MCF 10A (cell line): ENCODE results near the gene NECTIN1. TPM values are rescaled to one million over a fixed set of nuclear protein-coding genes. Genes with fewer than 3 reads are reported as not detected.

Source experiments
- Bru-seq: library from RNA; stranded (reverse); fragments of 400-500 nt; gene quantifications from one replicate; lab custom pipeline; 2021; lab: Mats Ljungman, UMichigan
- BruChase-seq, 2 experiments: library from RNA; stranded (reverse); fragments of 400-500 nt; gene quantifications; one replicate each; lab custom pipeline; 2021; lab: Mats Ljungman, UMichigan
- BruUV-seq: library from RNA; stranded (reverse); fragments of 400-500 nt; replicated peaks from 2 replicates; lab custom pipeline; 2021; lab: Mats Ljungman, UMichigan
- CTCF ChIA-PET: fragments of 300-600 bp; sonication (Branson Sonifier 250); formaldehyde crosslinking; extraction: SDS; loops from one replicate; lab custom pipeline; 2021; ENCODE audit warnings: antibody characterized with exemption, inconsistent platforms; lab: Yijun Ruan, JAX
- POLR2A ChIA-PET: fragments of 300-600, 350-650 bp; sonication (Branson Sonifier 250); formaldehyde crosslinking; extraction: SDS; loops from one replicate; lab custom pipeline; 2020; ENCODE audit warnings: antibody characterized with exemption, inconsistent platforms; lab: Yijun Ruan, JAX
- DNase-seq: peaks from one replicate; pipeline ENCODE4 v3.0.0-alpha.2; 2018; ENCODE audit not compliant: unreplicated experiment
- H3K27ac Mint-ChIP-seq: one replicate; pipeline ENCODE4 v1.8.0; 2022; ENCODE audit warnings: mild to moderate bottlenecking, low read depth, mixed read lengths; ENCODE audit not compliant: unreplicated experiment
- H3K27me3 Mint-ChIP-seq: one replicate; pipeline ENCODE4 v1.8.0; 2022; ENCODE audit warnings: mixed read lengths; ENCODE audit not compliant: insufficient read depth, unreplicated experiment
- H3K36me3 Mint-ChIP-seq: one replicate; pipeline ENCODE4 v1.8.0; 2022; ENCODE audit warnings: mild to moderate bottlenecking, moderate library complexity, mixed read lengths; ENCODE audit not compliant: insufficient read depth, unreplicated experiment
- H3K4me1 Mint-ChIP-seq: one replicate; pipeline ENCODE4 v1.8.0; 2022; ENCODE audit warnings: mixed read lengths; ENCODE audit not compliant: insufficient read depth, unreplicated experiment
- H3K4me3 Mint-ChIP-seq: one replicate; pipeline ENCODE4 v1.8.0; 2022; ENCODE audit warnings: mild to moderate bottlenecking, moderate library complexity, mixed read lengths; ENCODE audit not compliant: unreplicated experiment
- H3K9me3 Mint-ChIP-seq: one replicate; pipeline ENCODE4 v1.8.0; 2022; ENCODE audit warnings: mixed read lengths; ENCODE audit not compliant: unreplicated experiment
- CTCF ChIP-seq: fragments of 200-600 bp; IDR thresholded peaks from one replicate; pipeline ENCODE4 v1.8.0; 2022; ENCODE audit warnings: antibody characterized with exemption, mild to moderate bottlenecking; ENCODE audit not compliant: unreplicated experiment
- intact Hi-C: fragments of 100-400 bp; cut with micrococcal nuclease; formaldehyde crosslinking; loops from 2 replicates; pipeline ENCODE4 v1.14.1; 2022
- long read RNA-seq: library from polyadenylated mRNA; stranded (forward); transcript quantifications from one replicate; pipeline ENCODE4 v2.0.0, GENCODE V29; 2022
- total RNA-seq: library from RNA; stranded (reverse); gene quantifications from 2 replicates; pipeline ENCODE4 v1.2.3, GENCODE V29; 2022

Gene NECTIN1, protein sequence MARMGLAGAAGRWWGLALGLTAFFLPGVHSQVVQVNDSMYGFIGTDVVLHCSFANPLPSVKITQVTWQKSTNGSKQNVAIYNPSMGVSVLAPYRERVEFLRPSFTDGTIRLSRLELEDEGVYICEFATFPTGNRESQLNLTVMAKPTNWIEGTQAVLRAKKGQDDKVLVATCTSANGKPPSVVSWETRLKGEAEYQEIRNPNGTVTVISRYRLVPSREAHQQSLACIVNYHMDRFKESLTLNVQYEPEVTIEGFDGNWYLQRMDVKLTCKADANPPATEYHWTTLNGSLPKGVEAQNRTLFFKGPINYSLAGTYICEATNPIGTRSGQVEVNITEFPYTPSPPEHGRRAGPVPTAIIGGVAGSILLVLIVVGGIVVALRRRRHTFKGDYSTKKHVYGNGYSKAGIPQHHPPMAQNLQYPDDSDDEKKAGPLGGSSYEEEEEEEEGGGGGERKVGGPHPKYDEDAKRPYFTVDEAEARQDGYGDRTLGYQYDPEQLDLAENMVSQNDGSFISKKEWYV
- total RNA-seq, result 59.2 and 78.6 TPM in 2 replicates
- percentile 53 among the genes with signal in this experiment for Bru-seq, nascent RNA
- percentile 64 among the genes with signal in this experiment for BruChase-seq, experiment 1, labeled RNA remaining after a 6-hour chase
- BruChase-seq, experiment 2, labeled RNA remaining after a 2-hour chase, result percentile 51 among the genes with signal in this experiment
- long read RNA-seq, transcript NECTIN1-202 (6 exons, 1,059 nt), result major isoform, 7 of 70 reads
- long read RNA-seq, partial matches to known transcripts, result 4 of 70 reads
- long read RNA-seq, other reads (novel, unspliced or antisense), result 58 of 70 reads

DNA sequence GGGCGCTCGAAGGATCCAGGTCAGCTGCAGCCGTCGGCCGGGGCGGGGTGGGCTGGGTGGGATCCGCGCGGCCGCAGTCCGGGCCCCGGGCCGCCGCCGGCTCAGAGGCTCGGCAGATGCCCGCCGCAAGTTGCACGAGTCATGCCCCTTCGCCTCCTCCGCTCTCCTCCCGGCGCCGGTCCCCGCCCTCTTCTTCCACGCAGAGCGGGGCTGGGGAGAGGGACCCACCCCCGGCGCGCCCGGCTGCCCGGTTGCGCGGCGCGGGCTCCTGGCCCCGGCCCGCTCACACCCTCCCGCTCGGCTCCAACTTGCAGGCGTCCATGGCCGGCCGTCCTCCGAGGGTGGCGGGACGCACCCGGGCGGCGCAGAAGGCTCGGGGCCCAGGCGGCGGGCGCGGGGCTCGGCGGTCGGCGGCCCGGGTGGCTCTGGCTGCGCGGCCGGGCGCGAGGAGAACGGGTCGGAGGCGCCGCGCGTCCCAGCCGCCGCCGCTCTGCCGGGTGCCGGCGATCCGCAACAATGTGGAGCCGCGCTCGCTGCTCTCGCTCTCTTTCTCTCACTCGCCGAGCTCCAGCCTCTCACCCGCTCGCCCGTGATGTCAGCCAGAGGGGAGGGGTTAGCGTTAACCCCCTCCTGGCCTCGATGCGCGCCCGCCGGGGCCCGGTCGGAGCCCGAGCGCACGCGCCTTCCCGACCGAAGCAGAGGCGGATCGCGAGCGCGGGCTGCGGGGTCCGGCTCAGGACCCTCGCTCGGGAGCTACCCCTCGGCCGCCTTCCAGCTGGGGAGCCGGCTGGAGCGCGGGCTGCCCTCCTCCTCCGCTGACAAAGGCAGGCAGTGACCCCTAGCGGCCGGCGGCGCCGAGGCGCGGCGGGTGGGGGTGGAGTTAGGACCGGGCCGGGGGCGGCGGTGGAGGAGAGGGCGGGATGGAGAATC, at the start of gene NECTIN1:
TSS of gene NECTIN1 (minus strand) at position 550 of the 930 bp plus-strand sequence. CDS start 647 bp downstream, outside the sequence.
- BruUV-seq, result no TSS peak
- intact Hi-C loops, result loop anchor here (1.0 to 10.0 kb wide), 5 partner anchors 48 to 376 kb away; no protein-coding TSS in a partner anchor
- TF ChIP-seq CTCF, result peak; percentile 96
- no peaks in the 10 kb centered on the region for H3K27me3 Mint-ChIP-seq
- peak within 1 kb of the TSS; percentile 69 for H3K27ac Mint-ChIP-seq
- H3K36me3 Mint-ChIP-seq, result no peaks in the 10 kb centered on the region
- H3K4me3 Mint-ChIP-seq, result peak within 1 kb of the TSS; percentile 81
- ChIA-PET CTCF (interaction anchor here (0.5 to 6.2 kb wide), 50 partner anchors 8 to 500 kb away, joined by 3 to 56 read pairs (median 5); no protein-coding TSS in a partner anchor), POLR2A (interaction anchor here (0.6 to 6.5 kb wide), 27 partner anchors 26 to 407 kb away, joined by 3 to 61 read pairs (median 4); partner anchors contain the start of gene USP2)
- no peaks in the 10 kb centered on the region for H3K9me3 Mint-ChIP-seq
- peak; percentile 83 for DNase-seq
- peaks cover 16% of the 10 kb centered on the region for H3K4me1 Mint-ChIP-seq

DNA sequence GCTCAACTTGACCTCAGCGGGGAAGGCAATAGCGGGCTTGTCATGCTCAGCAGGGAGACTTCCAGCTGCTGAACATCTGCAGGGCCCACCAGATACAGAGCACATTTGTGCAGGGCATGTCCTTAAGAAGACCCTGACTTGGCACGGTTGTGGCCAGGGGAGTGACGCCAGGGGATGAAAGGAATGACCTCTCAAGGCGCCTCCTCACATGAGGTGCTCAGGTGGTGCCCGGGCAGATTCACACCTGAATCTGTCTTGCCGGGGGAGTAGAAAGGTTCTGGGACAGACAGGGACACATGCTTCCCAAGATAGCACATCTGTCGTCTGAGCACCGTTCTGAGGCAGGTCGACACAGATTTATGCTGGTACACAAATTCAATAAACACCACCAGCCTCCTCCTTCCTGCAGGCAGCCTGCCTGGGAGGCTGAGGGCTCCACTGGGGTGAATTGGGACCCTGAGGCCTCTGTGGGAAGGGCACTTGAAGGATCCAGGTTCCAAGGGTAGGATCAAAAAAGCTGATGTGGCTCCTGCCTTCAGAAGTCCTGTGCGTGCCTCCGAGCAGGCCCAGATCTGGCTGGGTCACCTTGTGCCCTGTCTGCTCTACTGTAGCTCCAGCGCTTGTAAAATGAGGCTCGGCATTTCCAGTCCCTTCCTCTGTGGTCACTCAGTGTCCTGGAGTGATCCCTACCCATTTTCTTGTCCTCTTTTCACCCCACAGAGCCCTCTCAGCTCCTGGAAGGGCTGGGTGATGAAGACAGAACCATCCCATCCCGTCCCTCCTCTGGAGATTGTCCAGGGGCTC, 49.6 kb upstream of the NECTIN1 start:
- POLR2A ChIA-PET, result no interaction called here
- intact Hi-C loops, result no loop called here
- no peak overlapping the region for H3K4me3 Mint-ChIP-seq
- H3K36me3 Mint-ChIP-seq, result no peaks in the 10 kb centered on the region
- H3K27me3 Mint-ChIP-seq, result peaks cover 59% of the 10 kb centered on the region
- CTCF ChIA-PET, result no interaction called here
- no peaks in the 10 kb centered on the region for H3K4me1 Mint-ChIP-seq
- no peak for TF ChIP-seq CTCF
- BruUV-seq, result no TSS peak
- no peak for DNase-seq
- H3K9me3 Mint-ChIP-seq, result no peaks in the 10 kb centered on the region
- no peak overlapping the region for H3K27ac Mint-ChIP-seq

DNA sequence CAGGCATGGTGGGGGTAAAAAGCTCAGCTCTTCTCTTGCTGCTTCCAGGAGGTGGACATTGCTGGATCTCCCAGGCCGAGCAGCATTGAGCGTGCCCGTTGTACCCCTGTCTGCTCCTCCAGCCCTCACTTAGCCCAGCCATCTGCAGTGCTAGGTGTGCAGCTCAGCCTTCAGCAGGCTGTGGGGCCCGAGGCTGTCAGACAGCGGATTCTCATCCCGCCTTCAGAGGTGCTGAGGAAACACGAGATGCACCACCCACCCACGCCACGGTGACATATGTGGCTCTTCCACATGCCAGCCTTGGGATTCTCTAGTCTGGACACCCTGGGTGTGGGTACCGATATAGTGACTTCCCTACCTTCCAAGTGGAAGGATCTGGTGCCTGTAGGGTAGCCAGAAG, 48.9 kb upstream of the NECTIN1 start:
- H3K9me3 Mint-ChIP-seq, result no peaks in the 10 kb centered on the region
- H3K4me1 Mint-ChIP-seq, result no peaks in the 10 kb centered on the region
- no peak overlapping the region for H3K4me3 Mint-ChIP-seq
- intact Hi-C loops, result no loop called here
- H3K27ac Mint-ChIP-seq, result no peak overlapping the region
- TF ChIP-seq CTCF, result no peak
- H3K27me3 Mint-ChIP-seq, result peaks cover 59% of the 10 kb centered on the region
- ChIA-PET CTCF (no interaction called here), POLR2A (interaction anchor here (1.6 kb wide), 1 partner anchor 48 kb away, joined by 4 read pairs; no protein-coding TSS in a partner anchor)
- BruUV-seq, result no TSS peak
- no peaks in the 10 kb centered on the region for H3K36me3 Mint-ChIP-seq
- DNase-seq, result no peak
